GM10266 (cell line): ENCODE data around the gene RNF26.

ENCODE experiments used
- DNase-seq: peaks from one replicate; pipeline ENCODE4 v3.0.0; 2012; ENCODE audit errors: extremely low spot score
- TF ChIP-seq, protein P1 (sequence below): IDR thresholded peaks from 2 replicates; pipeline ENCODE4 v1.5.1; 2012; ENCODE audit warnings: mild to moderate bottlenecking, low read depth; ENCODE audit not compliant: control insufficient read depth, insufficient read depth; ENCODE audit errors: missing control alignments

RNF26 gene

GRCh38 chr11:119375337-119376196, 41.2 kb downstream of the RNF26 start:
- TF ChIP-seq, protein P1, sequence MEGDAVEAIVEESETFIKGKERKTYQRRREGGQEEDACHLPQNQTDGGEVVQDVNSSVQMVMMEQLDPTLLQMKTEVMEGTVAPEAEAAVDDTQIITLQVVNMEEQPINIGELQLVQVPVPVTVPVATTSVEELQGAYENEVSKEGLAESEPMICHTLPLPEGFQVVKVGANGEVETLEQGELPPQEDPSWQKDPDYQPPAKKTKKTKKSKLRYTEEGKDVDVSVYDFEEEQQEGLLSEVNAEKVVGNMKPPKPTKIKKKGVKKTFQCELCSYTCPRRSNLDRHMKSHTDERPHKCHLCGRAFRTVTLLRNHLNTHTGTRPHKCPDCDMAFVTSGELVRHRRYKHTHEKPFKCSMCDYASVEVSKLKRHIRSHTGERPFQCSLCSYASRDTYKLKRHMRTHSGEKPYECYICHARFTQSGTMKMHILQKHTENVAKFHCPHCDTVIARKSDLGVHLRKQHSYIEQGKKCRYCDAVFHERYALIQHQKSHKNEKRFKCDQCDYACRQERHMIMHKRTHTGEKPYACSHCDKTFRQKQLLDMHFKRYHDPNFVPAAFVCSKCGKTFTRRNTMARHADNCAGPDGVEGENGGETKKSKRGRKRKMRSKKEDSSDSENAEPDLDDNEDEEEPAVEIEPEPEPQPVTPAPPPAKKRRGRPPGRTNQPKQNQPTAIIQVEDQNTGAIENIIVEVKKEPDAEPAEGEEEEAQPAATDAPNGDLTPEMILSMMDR = no peak
- DNase-seq = no peak

DNA sequence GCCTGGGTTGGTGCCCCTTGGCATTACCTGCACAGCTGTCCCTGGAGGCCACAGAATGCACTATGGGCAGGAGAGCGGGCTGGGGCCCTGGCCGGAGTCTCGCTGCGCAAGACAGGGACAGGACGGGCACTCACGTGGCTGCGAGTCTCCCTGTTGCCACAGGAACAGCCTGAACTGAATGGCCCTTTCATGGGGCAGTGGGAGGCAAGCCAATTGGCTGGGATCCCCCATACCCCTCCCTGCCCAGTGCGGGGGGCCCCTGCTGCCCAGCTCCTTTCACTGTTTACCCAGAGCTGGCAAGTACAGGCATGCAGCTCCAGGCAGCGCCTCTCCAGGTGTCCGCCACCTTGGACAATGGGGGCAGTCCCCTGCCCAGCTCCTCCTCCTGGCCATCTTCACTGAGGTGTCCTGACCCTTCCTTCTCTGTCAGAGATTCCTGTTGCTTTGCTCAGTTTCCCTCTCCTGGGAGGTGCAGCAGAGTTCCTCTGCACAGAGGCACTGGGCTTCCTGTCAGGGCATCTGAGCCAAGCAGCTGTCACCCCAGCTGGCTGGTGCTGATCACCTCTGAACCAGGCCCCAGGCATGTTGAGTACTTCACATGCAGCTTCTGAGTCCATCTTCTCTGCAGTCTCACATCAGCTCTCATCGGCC, 42.0 kb downstream of the RNF26 start:
- no peak for DNase-seq
- TF ChIP-seq, protein P1 = no peak

DNA sequence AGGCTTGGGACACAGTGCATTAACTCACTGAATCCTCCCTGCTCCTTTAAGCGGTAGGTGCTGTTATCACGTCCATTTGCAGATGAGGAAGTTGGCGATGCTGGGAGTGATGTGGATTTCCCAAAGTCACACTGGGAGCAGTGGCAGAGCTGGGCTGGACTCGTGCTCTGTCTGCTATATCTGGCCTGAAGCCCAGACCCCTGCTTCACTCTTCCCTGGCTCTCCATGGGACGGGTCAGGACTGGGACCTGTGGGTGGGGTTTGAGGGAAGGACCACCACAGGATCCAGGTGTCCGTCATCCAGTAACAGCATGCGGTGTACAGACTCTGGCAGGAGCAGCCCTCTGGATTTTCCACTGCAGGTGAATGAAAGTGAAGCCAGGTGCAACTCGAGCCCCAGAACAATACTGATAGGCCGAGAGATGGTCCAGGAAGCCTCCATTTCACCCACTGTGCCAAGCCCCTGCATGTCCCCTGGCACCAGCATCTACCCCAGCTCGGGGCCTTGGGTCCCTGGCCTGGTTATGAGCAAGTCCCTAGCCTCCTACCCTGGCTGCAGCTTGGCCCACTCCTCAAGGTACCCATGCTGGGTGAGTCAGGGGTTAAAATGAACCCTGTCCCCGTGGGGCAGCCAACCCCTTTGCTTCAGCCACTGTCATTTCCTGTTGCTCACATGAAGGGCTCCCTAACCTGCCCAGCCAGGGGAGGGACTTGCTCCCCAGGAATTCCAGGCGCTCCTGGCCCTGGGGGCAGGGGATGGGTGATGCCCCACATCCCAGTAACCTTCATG, 43.0 kb downstream of the RNF26 start:
- no peak for DNase-seq
- TF ChIP-seq, protein P1 = no peak

GRCh38 chr11:119377961-119378667, 43.8 kb downstream of the RNF26 start:
- TF ChIP-seq, protein P1 = no peak
- DNase-seq = no peak

GRCh38 chr11:119378851-119379465, 44.6 kb downstream of the RNF26 start:
- TF ChIP-seq, protein P1 = no peak
- no peak for DNase-seq

DNA sequence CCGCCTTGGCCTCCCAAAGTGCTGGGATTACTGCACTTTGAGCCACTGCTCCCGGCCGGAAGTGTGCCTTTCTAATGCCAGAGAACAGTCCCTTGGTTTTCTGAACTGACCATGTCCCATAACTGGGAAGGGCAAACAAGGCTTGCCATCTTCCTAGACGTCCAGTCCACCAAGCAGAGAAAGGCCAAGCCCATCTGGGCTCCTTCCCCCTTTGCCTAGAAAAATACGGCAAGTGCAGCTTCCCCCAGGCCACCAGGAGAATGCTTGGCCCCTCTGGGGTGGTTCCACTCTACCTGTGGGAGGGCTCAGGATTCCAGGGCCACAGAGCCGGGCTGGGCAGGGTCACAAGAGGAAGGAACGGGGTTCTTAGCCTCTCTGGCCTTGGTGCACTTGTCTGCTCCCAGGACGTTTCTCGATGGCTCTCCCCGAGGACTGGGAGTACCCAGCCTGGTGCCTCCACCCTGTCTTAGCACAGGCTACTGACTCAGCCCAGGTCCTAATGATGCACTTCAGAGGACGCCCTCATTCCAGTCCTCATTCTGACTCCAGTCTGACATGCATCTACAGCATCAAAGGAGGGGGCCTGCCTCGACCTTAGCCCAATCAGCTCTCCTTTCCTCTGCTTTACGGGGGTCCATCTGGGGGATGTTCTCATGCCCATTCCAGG, 46.0 kb downstream of the RNF26 start:
- peak; percentile 7 for DNase-seq
- TF ChIP-seq, protein P1 = no peak
